CD4-positive, alpha-beta T cell (primary cell): ENCODE results near the gene R3HDM2. TPM values are rescaled to one million over a fixed set of nuclear protein-coding genes. Genes with fewer than 3 reads are reported as not detected.

ENCODE experiments used
- ATAC-seq: fragments of 200-7000 bp; cut with Tn5 transposase; one replicate; pipeline ENCODE4 v1.10.0; 2022; ENCODE audit warnings: mild to moderate bottlenecking; ENCODE audit not compliant: poor library complexity
- CTCF ChIA-PET: fragments of 350-600 bp; sonication (Branson Sonifier 250); formaldehyde crosslinking; loops from one replicate; lab custom pipeline; 2021; ENCODE audit warnings: antibody characterized with exemption, inconsistent platforms; lab: Charles Lee
- POLR2A ChIA-PET: fragments of 350-600 bp; sonication (Branson Sonifier 250); formaldehyde crosslinking; loops from one replicate; lab custom pipeline; 2021; ENCODE audit warnings: antibody characterized with exemption, inconsistent platforms; lab: Charles Lee
- DNase-seq, 14 experiments: peaks; one replicate each; pipeline ENCODE4 v3.0.0-alpha.2; 2013 to 2020; ENCODE audit warnings: mixed read lengths in 2 of 14
- H3K27ac ChIP-seq, 2 donors: one replicate each; pipeline versions ENCODE4 v1.5.1 to v1.7.0; 2013; ENCODE audit warnings: low read length in 2 of 2, low read depth in 1 of 2, mild to moderate bottlenecking in 1 of 2
- H3K27me3 ChIP-seq, 2 experiments: 1 replicate in 1 of 2; 2 replicates in 1 of 2; pipeline versions ENCODE4 v1.6.1 to v1.7.0; 2013; ENCODE audit warnings: low read length in 2 of 2, control low read depth in 1 of 2, mild to moderate bottlenecking in 1 of 2, moderate library complexity in 1 of 2; ENCODE audit not compliant: insufficient read depth in 2 of 2, control insufficient read depth in 1 of 2
- H3K36me3 ChIP-seq: one replicate; pipeline ENCODE4 v1.6.1; 2013; ENCODE audit warnings: low read length, control low read depth; ENCODE audit not compliant: insufficient read depth
- H3K4me1 ChIP-seq: one replicate; pipeline ENCODE4 v1.6.1; 2013; ENCODE audit warnings: low read length, control low read depth; ENCODE audit not compliant: insufficient read depth
- H3K4me3 ChIP-seq: one replicate; pipeline ENCODE4 v1.5.1; 2013; ENCODE audit warnings: mild to moderate bottlenecking, low read length, moderate library complexity
- H3K9me3 ChIP-seq, 2 experiments: 1 replicate in 1 of 2; 2 replicates in 1 of 2; pipeline versions ENCODE4 v1.6.1 to v1.7.0; 2013; ENCODE audit warnings: low read length in 2 of 2, mild to moderate bottlenecking in 2 of 2, control low read depth in 1 of 2, moderate library complexity in 1 of 2; ENCODE audit not compliant: control insufficient read depth in 1 of 2, insufficient read depth in 1 of 2
- H3K27ac Mint-ChIP-seq: one replicate; pipeline ENCODE4 v1.8.0; 2020; ENCODE audit warnings: mixed read lengths
- H3K27me3 Mint-ChIP-seq: one replicate; pipeline ENCODE4 v1.8.0; 2021; ENCODE audit warnings: mixed read lengths
- H3K36me3 Mint-ChIP-seq: one replicate; pipeline ENCODE4 v1.8.0; 2021; ENCODE audit warnings: low read depth, mixed read lengths
- H3K4me1 Mint-ChIP-seq: one replicate; pipeline ENCODE4 v1.8.0; 2021; ENCODE audit warnings: low read depth, mixed read lengths
- H3K4me3 Mint-ChIP-seq: one replicate; pipeline ENCODE4 v1.8.0; 2020; ENCODE audit warnings: mild to moderate bottlenecking, mixed read lengths
- H3K9me3 Mint-ChIP-seq: one replicate; pipeline ENCODE4 v1.8.0; 2020; ENCODE audit warnings: mixed read lengths
- CTCF ChIP-seq: fragments of 200-600 bp; IDR thresholded peaks from one replicate; pipeline ENCODE4 v1.8.0; 2022; ENCODE audit warnings: antibody characterized with exemption, mild to moderate bottlenecking
- intact Hi-C, 2 experiments: fragments of 100-400 bp; cut with DNase I in 1 of 2; cut with micrococcal nuclease in 1 of 2; formaldehyde crosslinking; loops; one replicate each; pipeline versions ENCODE4 v1.15.1 to v1.9.0; 2023 to 2025; cut with DNase I, micrococcal nuclease
- total RNA-seq, 174 experiments: library from RNA in 2 of 174; stranded (reverse) in 2 of 174; gene quantifications; one replicate each; pipeline ENCODE4 v1.2.3 and lab custom pipeline; 2021 to 2026

The R3HDM2 gene
- total RNA-seq, 2 experiments from 2014 or later = 106 to 115 TPM

GRCh38 chr12:57460841-57461275 lies 30.0 kb upstream of the R3HDM2 start:
- POLR2A ChIA-PET = interaction anchor here (0.7 to 6.5 kb wide), 5 partner anchors 9 to 231 kb away, joined by 3 to 93 read pairs (median 4); partner anchors contain the start of genes ARHGAP9, DCTN2 and SHMT2
- no peaks in the 10 kb centered on the region for H3K9me3 ChIP-seq
- peaks cover 9 to 14% of the 10 kb centered on the region in 2 experiments for H3K27me3 ChIP-seq
- Mint-ChIP-seq H3K9me3 (no peaks in the 10 kb centered on the region), H3K27me3 (peaks cover 26% of the 10 kb centered on the region), H3K4me3 (peak overlapping the region; percentile 94), H3K4me1 (peaks cover 52% of the 10 kb centered on the region), H3K27ac (peak overlapping the region; percentile 52), H3K36me3 (peaks cover 8% of the 10 kb centered on the region)
- no peak for TF ChIP-seq CTCF
- peak overlapping the region; percentile 52 for H3K4me3 ChIP-seq
- H3K4me1 ChIP-seq = peaks cover 57% of the 10 kb centered on the region
- intact Hi-C loops = no loop called here
- ATAC-seq (no peak), DNase-seq (peak in 1 of 14 experiments; percentile 53)
- no peak overlapping the region for H3K27ac ChIP-seq
- no peaks in the 10 kb centered on the region for H3K36me3 ChIP-seq
- CTCF ChIA-PET = interaction anchor here (4.6 kb wide), 1 partner anchor 15 kb away, joined by 35 read pairs; no protein-coding TSS in a partner anchor

GRCh38 chr12:57460468-57460784 lies 29.6 kb upstream of the R3HDM2 start:
- H3K9me3 ChIP-seq = no peaks in the 10 kb centered on the region
- peaks cover 59% of the 10 kb centered on the region for H3K4me1 ChIP-seq
- intact Hi-C loops = no loop called here
- ChIA-PET CTCF (interaction anchor here (4.6 kb wide), 1 partner anchor 15 kb away, joined by 35 read pairs; no protein-coding TSS in a partner anchor), POLR2A (interaction anchor here (0.7 to 6.5 kb wide), 5 partner anchors 9 to 231 kb away, joined by 3 to 93 read pairs (median 4); partner anchors contain the start of genes ARHGAP9, DCTN2 and SHMT2)
- H3K4me3 Mint-ChIP-seq = peak overlapping the region; percentile 88
- peaks cover 9 to 14% of the 10 kb centered on the region in 2 experiments for H3K27me3 ChIP-seq
- H3K36me3 Mint-ChIP-seq = peaks cover 8% of the 10 kb centered on the region
- H3K27me3 Mint-ChIP-seq = peaks cover 26% of the 10 kb centered on the region
- no peak overlapping the region for H3K27ac ChIP-seq
- H3K4me3 ChIP-seq = peak overlapping the region; percentile 68
- no peak for TF ChIP-seq CTCF
- ATAC-seq (no peak), DNase-seq (peak in 3 of 14 experiments; percentile 22 to 55 (median 50))
- no peaks in the 10 kb centered on the region for H3K9me3 Mint-ChIP-seq
- peaks cover 50% of the 10 kb centered on the region for H3K4me1 Mint-ChIP-seq
- no peaks in the 10 kb centered on the region for H3K36me3 ChIP-seq
- peak overlapping the region; percentile 52 for H3K27ac Mint-ChIP-seq

- Mint-ChIP-seq H3K27ac (peak within 1 kb of the TSS; percentile 95), H3K27me3 (peaks cover 26% of the 10 kb centered on the region), H3K4me3 (peak within 1 kb of the TSS; percentile 98), H3K36me3 (peaks cover 8% of the 10 kb centered on the region), H3K4me1 (peaks cover 50% of the 10 kb centered on the region), H3K9me3 (no peaks in the 10 kb centered on the region)
- intact Hi-C loops = loop anchor here (1.0 to 10.0 kb wide), 5 partner anchors 87 to 195 kb away; partner anchors contain the start of gene DCTN2 (in 1 of the 2)
- H3K4me3 ChIP-seq = peak within 1 kb of the TSS; percentile 68
- peak within 1 kb of the TSS; percentile 58 to 86 for H3K27ac ChIP-seq
- POLR2A ChIA-PET = interaction anchor here (1.0 to 6.5 kb wide), 12 partner anchors 10 to 281 kb away, joined by 3 to 93 read pairs (median 7); partner anchors contain the start of genes ARHGAP9, B4GALNT1, DCTN2 and DDIT3
- H3K4me1 ChIP-seq = peaks cover 59% of the 10 kb centered on the region
- no peak for TF ChIP-seq CTCF
- no peaks in the 10 kb centered on the region for H3K36me3 ChIP-seq
- peaks cover 9 to 14% of the 10 kb centered on the region in 2 experiments for H3K27me3 ChIP-seq
- DNase-seq (peak in 1 of 14 experiments; percentile 54), ATAC-seq (no peak)
- H3K9me3 ChIP-seq = no peaks in the 10 kb centered on the region
- CTCF ChIA-PET = interaction anchor here (0.6 to 4.6 kb wide), 23 partner anchors 9 to 281 kb away, joined by 3 to 35 read pairs (median 5); partner anchors contain the start of genes ARHGAP9, MARS1 and R3HDM2
Measured at GRCh38 chr12:57459750-57460467, 29.1 kb upstream of the R3HDM2 start, which contains the start of gene GLI1. GLI1 (plus strand) TSS chr12:57459785; CDS start chr12:57463692, 3,907 bp downstream.
